Keratinocyte (primary cell): ENCODE measurements around the gene GDA. TPM values are rescaled to one million over a fixed set of nuclear protein-coding genes. Genes with fewer than 3 reads are reported as not detected.

Source experiments
- DNase-seq: peaks from one replicate; pipeline ENCODE4 v3.0.0-alpha.2; 2011; ENCODE audit warnings: low read depth, missing footprints, low spot score
- FAIRE-seq: peaks from 2 replicates; lab custom pipeline; 2011; peaks lifted over from hg19 to GRCh38; lab: Jason Lieb, UNC
- H2AFZ ChIP-seq: 2 replicates; pipeline ENCODE4 v1.6.0; 2012; ENCODE audit warnings: low read length, control low read depth, inconsistent platforms; ENCODE audit not compliant: control insufficient read depth
- H3K27ac ChIP-seq: 2 replicates; pipeline ENCODE4 v1.5.1; 2011; ENCODE audit warnings: low read length; ENCODE audit not compliant: control insufficient read depth, insufficient read depth
- H3K27me3 ChIP-seq: 3 replicates; pipeline ENCODE4 v1.6.0; 2011; ENCODE audit warnings: low read length; ENCODE audit not compliant: control insufficient read depth, insufficient read depth; ENCODE audit errors: extremely low read depth
- H3K36me3 ChIP-seq, 2 experiments: 2 replicates in 1 of 2; 3 replicates in 1 of 2; pipeline ENCODE4 v1.5.1; 2011; ENCODE audit warnings: low read length in 2 of 2, mild to moderate bottlenecking in 1 of 2; ENCODE audit not compliant: control insufficient read depth in 2 of 2, insufficient read depth in 2 of 2; ENCODE audit errors: extremely low read depth in 1 of 2
- H3K4me1 ChIP-seq: 3 replicates; pipeline ENCODE4 v1.5.1; 2011; ENCODE audit warnings: low read length; ENCODE audit not compliant: control insufficient read depth, insufficient read depth; ENCODE audit errors: extremely low read depth
- H3K4me2 ChIP-seq: 3 replicates; pipeline ENCODE4 v1.6.0; 2011; ENCODE audit warnings: low read depth, low read length; ENCODE audit not compliant: control insufficient read depth, insufficient read depth; ENCODE audit errors: extremely low read depth
- H3K4me3 ChIP-seq, 3 experiments: fragments of 200-600 bp in 1 of 3; sonication (generic) in 1 of 3; 2 replicates in 2 of 3; 3 replicates in 1 of 3; pipeline ENCODE4 v1.5.1; 2011 to 2016; ENCODE audit warnings: low read length in 3 of 3, mild to moderate bottlenecking in 3 of 3, control low read depth in 2 of 3, inconsistent platforms in 1 of 3, low read depth in 1 of 3, mixed read lengths in 1 of 3, mixed run types in 1 of 3, moderate library complexity in 1 of 3; ENCODE audit not compliant: control insufficient read depth in 2 of 3, insufficient read depth in 2 of 3; ENCODE audit errors: extremely low read depth in 1 of 3
- H3K79me2 ChIP-seq: 2 replicates; pipeline ENCODE4 v1.6.0; 2012; ENCODE audit warnings: low read length; ENCODE audit not compliant: control insufficient read depth, insufficient read depth
- H3K9ac ChIP-seq: 3 replicates; pipeline ENCODE4 v1.6.0; 2011; ENCODE audit warnings: low read length; ENCODE audit not compliant: control insufficient read depth, insufficient read depth; ENCODE audit errors: extremely low read depth
- H3K9me1 ChIP-seq: 3 replicates; pipeline ENCODE4 v1.6.0; 2011; ENCODE audit warnings: low read length; ENCODE audit not compliant: control insufficient read depth, insufficient read depth; ENCODE audit errors: extremely low read depth
- H3K9me3 ChIP-seq: 2 replicates; pipeline ENCODE4 v1.5.1; 2012; ENCODE audit warnings: low read depth, low read length; ENCODE audit not compliant: control insufficient read depth
- H4K20me1 ChIP-seq: 3 replicates; pipeline ENCODE4 v1.6.0; 2011; ENCODE audit warnings: low read length; ENCODE audit not compliant: control insufficient read depth, insufficient read depth; ENCODE audit errors: extremely low read depth
- CTCF ChIP-seq, 3 experiments: IDR thresholded peaks in 1 of 3; conservative IDR thresholded peaks in 1 of 3; optimal IDR thresholded peaks in 1 of 3; 2 replicates in 2 of 3; 3 replicates in 1 of 3; pipeline versions ENCODE3 to v1.5.1; 2011; ENCODE audit warnings: low read length in 3 of 3, mild to moderate bottlenecking in 3 of 3, moderate library complexity in 2 of 3, control low read depth in 1 of 3, inconsistent platforms in 1 of 3; ENCODE audit not compliant: insufficient read depth in 2 of 3; ENCODE audit errors: extremely low read depth in 1 of 3
- EZH2 ChIP-seq: IDR thresholded peaks from one replicate; pipeline ENCODE4 v1.6.1; 2012; ENCODE audit warnings: inconsistent platforms, mild to moderate bottlenecking, low read length, moderate library complexity
- dilution Hi-C: fragments of 300-500 bp; cut with MboI; formaldehyde crosslinking; loops from one replicate; pipeline ENCODE4 v1.7.0; 2020; ENCODE audit warnings: low sequenced_read_pairs; ENCODE audit not compliant: extremely low pct_ligation_motif_present
- polyA plus RNA-seq, 5 experiments: library from polyadenylated mRNA; depleted of rRNA in 3 of 5; stranded (reverse) in 3 of 5; stranded (forward) in 1 of 5; unstranded in 1 of 5; fragments of >200 nt; gene quantifications; 1 replicate in 1 of 5; 2 replicates in 3 of 5; 3 replicates in 1 of 5; pipeline versions ENCODE4 v1.2.1 to v1.2.3, GENCODE V29; 2011 to 2012; ENCODE audit warnings: missing spikeins in 2 of 5, low read depth in 1 of 5, low replicate concordance in 1 of 5

The GDA gene
- polyA plus RNA-seq, 1 donor (not counting 4 experiments of a cell fraction or from before 2014, with no cell fraction given) = 0.75 TPM

DNA sequence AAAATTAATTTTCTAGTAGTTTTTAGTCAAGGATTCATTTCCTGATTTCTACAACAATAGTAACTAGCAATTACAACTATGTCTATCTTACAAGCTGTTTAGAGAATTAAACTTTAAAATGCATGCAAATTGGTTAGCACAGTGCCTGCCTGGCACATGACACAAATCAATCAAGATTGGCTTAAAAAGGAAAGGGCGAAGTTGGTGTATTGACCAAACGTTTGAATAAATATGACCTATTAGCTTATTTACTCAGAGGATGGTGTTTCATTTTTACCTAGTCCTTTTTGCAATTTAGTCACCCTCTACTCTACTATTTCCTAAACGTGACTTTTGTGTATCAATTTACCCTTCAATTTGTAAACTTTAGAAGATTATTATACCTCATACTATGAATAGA, 83.5 kb downstream of the GDA start:
- Histone ChIP-seq H2AFZ (no peak overlapping the region), H3K4me1 (no peaks in the 10 kb centered on the region), H3K4me2 (no peak overlapping the region), H4K20me1 (no peaks in the 10 kb centered on the region), H3K9me1 (no peaks in the 10 kb centered on the region), H3K36me3 (no peaks in the 10 kb centered on the region), H3K9ac (no peak overlapping the region), H3K27ac (no peak overlapping the region), H3K9me3 (no peaks in the 10 kb centered on the region), H3K79me2 (no peaks in the 10 kb centered on the region), H3K27me3 (no peaks in the 10 kb centered on the region), H3K4me3 (no peak overlapping the region)
- TF ChIP-seq EZH2 (no peak), CTCF (optimal IDR thresholded peaks at IDR 0.05 in 1 of 3, IDR thresholded peaks at IDR 0.05 in 1 of 3, conservative IDR thresholded peaks at IDR 0.05 in 1 of 3; ENCODE audit: extremely low read depth in 1 of 3, insufficient read depth in 2 of 3, low read length in 3 of 3) (no peak)
- DNase-seq = no peak
- no peak for FAIRE-seq
- dilution Hi-C loops = no loop called here

GRCh38 chr9:72247549-72247948, 98.3 kb downstream of the GDA start:
- no peak overlapping the region for H2AFZ ChIP-seq
- DNase-seq (no peak), FAIRE-seq (no peak)
- no peak overlapping the region for H3K9ac ChIP-seq
- H3K4me2 ChIP-seq = no peak overlapping the region
- H3K36me3 ChIP-seq = no peaks in the 10 kb centered on the region
- H4K20me1 ChIP-seq = no peaks in the 10 kb centered on the region
- no peaks in the 10 kb centered on the region for H3K4me1 ChIP-seq
- TF ChIP-seq EZH2 (no peak), CTCF (optimal IDR thresholded peaks at IDR 0.05 in 1 of 3, IDR thresholded peaks at IDR 0.05 in 1 of 3, conservative IDR thresholded peaks at IDR 0.05 in 1 of 3; ENCODE audit: extremely low read depth in 1 of 3, insufficient read depth in 2 of 3, low read length in 3 of 3) (no peak)
- H3K79me2 ChIP-seq = no peaks in the 10 kb centered on the region
- no peaks in the 10 kb centered on the region for H3K9me3 ChIP-seq
- no peaks in the 10 kb centered on the region for H3K9me1 ChIP-seq
- no peak overlapping the region for H3K4me3 ChIP-seq
- dilution Hi-C loops = no loop called here
- peaks cover 9% of the 10 kb centered on the region for H3K27me3 ChIP-seq
- no peak overlapping the region for H3K27ac ChIP-seq
